Measurements from ENCODE around the gene ITGA4.

ITGA4 gene

DNA sequence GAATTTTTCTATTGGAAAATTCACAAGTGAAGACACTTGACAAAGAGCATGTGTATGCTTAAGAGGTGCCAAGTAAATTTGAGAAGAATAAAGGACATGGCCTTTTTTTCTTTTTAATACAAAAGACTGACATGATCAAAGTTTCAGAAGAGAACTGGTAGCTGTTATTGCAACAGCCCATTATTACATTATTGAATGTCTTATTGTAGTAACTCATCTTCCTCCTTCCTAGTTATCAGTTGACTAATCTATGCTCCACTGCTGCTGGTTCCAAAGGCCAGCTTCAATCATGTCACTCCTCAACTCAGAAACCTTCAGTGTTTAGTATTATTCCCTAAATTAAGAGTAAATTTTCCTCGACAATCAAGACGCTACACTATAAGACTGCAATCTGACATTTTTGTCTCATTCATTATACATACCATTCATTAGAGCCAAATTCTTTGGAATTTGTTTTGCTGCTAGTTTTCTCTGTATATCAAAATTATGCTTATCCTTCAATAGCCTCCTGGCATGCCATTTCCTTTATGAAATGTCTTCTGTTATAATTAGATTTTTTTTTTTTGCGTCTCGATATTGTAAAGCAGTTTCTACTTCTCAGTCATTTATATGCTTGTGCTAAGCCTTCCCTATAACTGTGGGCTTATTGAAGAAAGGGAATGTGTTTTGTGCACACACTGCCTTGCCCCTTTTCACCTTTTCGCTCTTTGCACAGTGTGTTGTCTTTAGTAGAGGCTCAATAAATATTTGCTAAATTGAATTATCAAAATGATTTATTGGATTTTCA lies 27.9 kb downstream of the ITGA4 start:
- ChIA-PET POLR2A (no interaction called here), CTCF (interaction anchor here (0.7 to 1.7 kb wide), 7 partner anchors 10 to 380 kb away, joined by 3 to 6 read pairs (median 3); no protein-coding TSS in a partner anchor)
- no peak for DNase-seq (ENCODE audit: extremely low spot score)
- no peak for TF ChIP-seq CTCF (IDR thresholded peaks at IDR 0.05; ENCODE audit: control extremely low read depth, extremely low read depth, low read depth, missing control alignments)

DNA sequence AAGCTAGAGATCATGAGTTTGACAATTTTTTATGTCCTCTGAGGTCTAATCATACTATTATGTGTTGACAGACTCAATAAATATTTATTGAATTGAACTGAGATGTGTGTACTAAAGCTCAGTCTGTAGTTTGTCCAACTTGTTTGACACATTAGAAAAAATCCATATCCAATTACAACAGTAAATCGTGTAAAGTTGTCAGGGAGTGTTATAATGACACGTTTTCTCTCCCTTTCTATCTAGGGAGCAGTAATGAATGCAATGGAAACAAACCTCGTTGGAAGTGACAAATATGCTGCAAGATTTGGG lies 28.4 kb downstream of the ITGA4 start:
- DNase-seq (ENCODE audit: extremely low spot score), result no peak
- ChIA-PET CTCF (interaction anchor here (1.0 to 3.0 kb wide), 4 partner anchors 10 to 381 kb away, joined by 3 to 10 read pairs (median 3); no protein-coding TSS in a partner anchor), POLR2A (no interaction called here)
- no peak for TF ChIP-seq CTCF (IDR thresholded peaks at IDR 0.05; ENCODE audit: control extremely low read depth, extremely low read depth, low read depth, missing control alignments)

GRCh38 chr2:181499231-181499630 lies 42.0 kb downstream of the ITGA4 start:
- no peak for TF ChIP-seq CTCF (IDR thresholded peaks at IDR 0.05; ENCODE audit: control extremely low read depth, extremely low read depth, low read depth, missing control alignments)
- DNase-seq (ENCODE audit: extremely low spot score), result no peak
- POLR2A ChIA-PET, result no interaction called here
- CTCF ChIA-PET, result interaction anchor here (1.1 to 1.7 kb wide), 3 partner anchors 12 to 44 kb away, joined by 3 read pairs; no protein-coding TSS in a partner anchor

GRCh38 chr2:181500201-181500600 lies 43.0 kb downstream of the ITGA4 start:
- no peak for DNase-seq (ENCODE audit: extremely low spot score)
- ChIA-PET CTCF (interaction anchor here (0.9 to 1.5 kb wide), 5 partner anchors 11 to 427 kb away, joined by 3 read pairs; no protein-coding TSS in a partner anchor), POLR2A (no interaction called here)
- no peak for TF ChIP-seq CTCF (IDR thresholded peaks at IDR 0.05; ENCODE audit: control extremely low read depth, extremely low read depth, low read depth, missing control alignments)

DNA sequence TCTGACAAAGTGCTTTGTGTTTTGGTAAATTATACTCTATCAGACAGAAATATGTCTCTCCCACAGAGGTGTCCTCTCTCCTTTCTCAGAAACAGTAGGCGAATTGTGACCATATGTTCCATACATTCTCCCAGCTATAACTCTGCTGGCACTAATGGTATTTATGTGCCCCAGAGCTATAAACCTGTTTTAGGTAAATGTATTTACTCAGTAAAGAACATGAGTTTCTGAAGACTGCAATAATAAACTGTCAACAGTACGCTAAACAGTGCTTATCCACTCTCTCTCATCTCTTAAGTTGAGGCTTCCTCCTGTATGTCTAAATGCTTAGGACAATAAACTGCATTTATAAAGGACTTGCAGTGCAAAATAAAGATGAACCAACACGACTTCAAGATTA lies 58.5 kb downstream of the ITGA4 start:
- TF ChIP-seq CTCF (IDR thresholded peaks at IDR 0.05; ENCODE audit: control extremely low read depth, extremely low read depth, low read depth, missing control alignments), result no peak
- no peak for DNase-seq (ENCODE audit: extremely low spot score)
- POLR2A ChIA-PET, result no interaction called here
- CTCF ChIA-PET, result interaction anchor here (0.9 to 2.9 kb wide), 4 partner anchors 10 to 412 kb away, joined by 3 to 8 read pairs (median 4); no protein-coding TSS in a partner anchor

DNA sequence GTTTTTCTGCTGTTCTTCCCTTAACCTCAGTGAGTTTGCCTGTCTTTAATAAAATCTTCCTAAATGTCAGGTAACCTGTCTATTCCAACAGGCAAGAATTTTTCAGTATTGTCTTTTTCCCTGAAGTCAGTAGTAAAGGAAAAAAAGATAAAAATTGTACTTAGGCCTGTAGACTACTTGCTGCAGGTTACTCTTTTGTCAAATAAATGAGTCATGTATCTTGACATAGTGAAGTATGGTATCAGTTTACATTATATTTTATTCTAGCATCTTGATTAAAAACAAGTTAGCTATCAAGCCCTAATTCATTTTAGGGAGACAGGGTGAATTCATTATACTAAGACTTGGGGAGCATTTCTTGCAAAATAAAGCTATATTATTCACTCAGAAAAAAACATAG lies 59.8 kb downstream of the ITGA4 start:
- ChIA-PET CTCF (interaction anchor here (0.9 to 2.1 kb wide), 6 partner anchors 8 to 446 kb away, joined by 3 to 11 read pairs (median 4); no protein-coding TSS in a partner anchor), POLR2A (no interaction called here)
- TF ChIP-seq CTCF (IDR thresholded peaks at IDR 0.05; ENCODE audit: control extremely low read depth, extremely low read depth, low read depth, missing control alignments), result no peak
- no peak for DNase-seq (ENCODE audit: extremely low spot score)
